ENCODE results near the gene TMEM273.
A peak's percentile ranks its signal among the peaks of the same experiment; 100 is the strongest.

The TMEM273 gene

GRCh38 chr10:49139028-49139845 is 49.0 kb downstream of the TMEM273 start:
- DNase-seq (ENCODE audit: low spot score): no peak

GRCh38 chr10:49138361-49138891 is 49.8 kb downstream of the TMEM273 start:
- DNase-seq (ENCODE audit: low spot score): no peak

- DNase-seq (ENCODE audit: low spot score): no peak
Observed at GRCh38 chr10:49136525-49136924, 51.7 kb downstream of the TMEM273 start.

GRCh38 chr10:49135575-49136313 is 52.4 kb downstream of the TMEM273 start:
- DNase-seq (ENCODE audit: low spot score): peak; percentile 88

- peak; percentile 50 for DNase-seq (ENCODE audit: low spot score)
Observed at GRCh38 chr10:49134327-49134726, 53.9 kb downstream of the TMEM273 start.

DNA sequence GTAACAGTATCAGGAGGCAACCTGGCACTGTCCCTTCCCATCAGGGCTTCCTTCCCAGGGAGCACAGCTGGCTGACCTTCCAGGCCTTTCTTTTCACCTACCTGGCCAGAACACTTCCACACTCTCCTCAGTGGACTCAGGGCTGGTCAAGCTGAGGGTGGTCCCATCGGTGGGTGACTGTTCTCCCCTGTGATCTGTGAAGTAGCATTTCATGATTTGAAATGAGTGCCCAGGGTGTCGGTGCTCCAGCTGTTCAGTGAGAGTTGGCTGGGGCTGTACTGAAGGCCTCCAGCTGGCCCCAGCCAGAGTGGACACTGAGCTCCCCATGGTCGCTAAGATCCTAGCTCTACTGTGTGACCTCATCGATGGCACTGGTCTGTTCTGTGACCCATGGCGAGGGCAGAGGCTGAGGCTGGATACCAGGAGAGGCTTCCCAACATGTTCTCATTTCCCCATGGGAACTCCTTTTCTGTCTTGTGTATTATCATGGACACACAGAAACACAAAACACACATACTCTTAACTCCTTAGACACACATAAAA is 54.4 kb downstream of the TMEM273 start, which contains the start of gene FAM170B:
Gene FAM170B (minus strand): TSS at position 316 of the 543 bp plus-strand sequence. CDS start 103 bp downstream, at position 213.
- no peak for DNase-seq (ENCODE audit: low spot score)

GRCh38 chr10:49132362-49132737 is 55.8 kb downstream of the TMEM273 start:
- DNase-seq (ENCODE audit: low spot score): no peak

- DNase-seq (ENCODE audit: low spot score): no peak
Observed at GRCh38 chr10:49131507-49132361, 56.5 kb downstream of the TMEM273 start.

DNA sequence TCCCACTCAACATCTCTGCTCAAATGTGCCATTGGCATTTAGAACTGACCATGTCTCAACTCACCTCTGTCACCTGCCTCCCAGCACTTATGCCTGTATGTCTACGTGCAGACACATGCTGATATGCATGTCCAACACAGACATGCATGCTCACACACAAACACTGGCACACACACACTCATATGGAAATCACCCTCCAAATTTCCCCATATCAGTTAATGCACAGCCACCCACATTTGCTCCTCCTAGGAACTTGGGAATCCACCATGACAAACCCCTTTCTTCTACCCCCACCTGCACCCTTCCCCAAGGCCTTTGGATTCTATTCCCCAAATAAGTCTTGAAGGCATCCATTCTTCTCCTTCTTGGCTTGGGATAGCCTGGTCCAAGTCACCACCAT is 58.8 kb downstream of the TMEM273 start:
- DNase-seq (ENCODE audit: low spot score): no peak

GRCh38 chr10:49128854-49129253 is 59.3 kb downstream of the TMEM273 start:
- DNase-seq (ENCODE audit: low spot score): no peak

- no peak for DNase-seq (ENCODE audit: low spot score)
Observed at GRCh38 chr10:49123981-49124950, 63.9 kb downstream of the TMEM273 start.

DNA sequence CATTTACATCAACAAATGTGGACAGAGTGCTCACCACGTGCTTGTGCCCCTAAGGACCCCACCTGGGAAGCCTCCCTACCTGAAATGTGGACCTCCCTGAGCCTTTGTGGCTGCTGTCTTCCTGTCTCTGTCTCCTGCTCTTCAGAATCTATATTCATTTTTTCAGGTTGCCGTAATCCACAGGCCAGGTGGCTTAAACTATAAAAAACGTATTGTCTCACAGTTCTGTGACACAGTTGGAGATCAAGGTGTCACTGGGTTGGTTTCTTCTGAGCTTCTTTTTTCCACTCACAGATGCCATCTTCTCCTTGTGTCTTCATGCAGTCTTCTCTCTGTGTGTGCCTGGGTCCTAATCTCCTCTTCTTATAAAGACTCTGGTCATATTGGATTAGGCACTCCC is 67.3 kb downstream of the TMEM273 start:
- no peak for DNase-seq (ENCODE audit: low spot score)

GRCh38 chr10:49119746-49120145 is 68.4 kb downstream of the TMEM273 start:
- no peak for DNase-seq (ENCODE audit: low spot score)

GRCh38 chr10:49118430-49119074 is 69.6 kb downstream of the TMEM273 start:
- DNase-seq (ENCODE audit: low spot score): no peak

GRCh38 chr10:49117376-49118070 is 70.7 kb downstream of the TMEM273 start:
- no peak for DNase-seq (ENCODE audit: low spot score)

DNA sequence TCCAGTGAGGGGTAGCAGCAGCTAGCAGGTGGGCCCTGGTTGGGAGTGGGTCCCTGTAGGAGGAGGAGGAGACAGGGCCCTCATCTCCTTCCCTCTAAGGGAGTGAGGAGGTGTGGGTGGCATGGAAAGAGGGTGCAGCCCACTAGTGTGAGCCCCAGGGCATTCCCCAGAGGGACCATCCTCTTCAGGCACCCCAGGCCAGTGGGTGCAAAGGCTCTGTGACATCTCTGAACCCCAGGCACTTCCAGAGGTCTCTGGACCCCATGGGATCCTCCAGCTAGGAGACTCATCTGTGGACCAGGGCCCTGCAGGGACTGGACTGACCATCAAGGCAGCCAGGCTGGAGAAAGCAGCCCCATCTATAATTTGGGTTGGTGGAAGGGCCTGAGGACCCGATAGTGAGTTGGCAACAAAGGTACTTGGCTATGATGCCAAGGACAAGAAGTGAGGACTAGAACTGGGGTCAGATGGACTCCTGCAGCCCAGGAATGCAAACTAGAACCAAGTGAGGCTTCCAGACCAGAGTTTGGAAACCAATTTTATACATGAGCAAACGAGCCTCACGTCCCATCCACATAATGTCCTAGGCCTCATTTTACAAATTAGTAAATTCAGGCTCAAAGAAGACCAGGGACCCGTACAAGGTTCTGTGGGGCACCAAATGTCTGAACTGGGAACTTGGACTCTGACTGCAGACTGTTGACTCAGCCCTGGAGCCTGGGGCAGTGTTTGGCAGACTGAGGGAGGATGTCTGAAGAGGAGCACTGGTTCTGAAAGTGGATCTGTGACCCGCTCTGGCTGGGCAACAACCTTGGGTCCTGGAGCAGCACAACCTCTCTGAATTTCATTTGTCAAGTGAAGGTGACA is 71.4 kb downstream of the TMEM273 start:
- DNase-seq (ENCODE audit: low spot score): no peak

GRCh38 chr10:49115796-49116508 is 72.2 kb downstream of the TMEM273 start:
- no peak for DNase-seq (ENCODE audit: low spot score)
